Endothelial cell of umbilical vein (primary cell): ENCODE data around the gene DUSP6. TPM values are rescaled to one million over a fixed set of nuclear protein-coding genes. Genes with fewer than 3 reads are reported as not detected.

Experiments
- BruUV-seq: library from RNA; stranded (reverse); fragments of 400-500 nt; replicated peaks from 2 replicates; lab custom pipeline; 2021; lab: Mats Ljungman, UMichigan
- CTCF ChIA-PET: fragments of 300-600, 350-600 bp; sonication (Branson Sonifier 250); formaldehyde crosslinking; loops from one replicate; lab custom pipeline; 2021; ENCODE audit warnings: antibody characterized with exemption, inconsistent platforms; lab: Charles Lee
- POLR2A ChIA-PET: fragments of 300-600, 350-600 bp; sonication (Branson Sonifier 250); formaldehyde crosslinking; loops from one replicate; lab custom pipeline; 2021; ENCODE audit warnings: antibody characterized with exemption, inconsistent platforms; lab: Charles Lee
- DNase-seq: peaks from one replicate; pipeline ENCODE4 v3.0.0-alpha.2; 2011; ENCODE audit warnings: low read depth, low spot score
- FAIRE-seq: peaks from 2 replicates; lab custom pipeline; 2011; peaks lifted over from hg19 to GRCh38; lab: Jason Lieb, UNC
- H2AFZ ChIP-seq: 2 replicates; pipeline ENCODE4 v1.6.0; 2012; ENCODE audit warnings: low read depth, low read length, control low read depth, inconsistent platforms
- H3K27ac ChIP-seq: 2 replicates; pipeline ENCODE4 v1.5.1; 2011; ENCODE audit warnings: low read depth, mild to moderate bottlenecking, control low read depth, low read length, moderate library complexity; ENCODE audit not compliant: insufficient read depth
- H3K27me3 ChIP-seq, 2 experiments: 2 replicates each; pipeline versions ENCODE4 v1.6.0 to v1.6.1; 2011; ENCODE audit warnings: low read length in 2 of 2, mixed read lengths in 1 of 2; ENCODE audit not compliant: control insufficient read depth in 2 of 2, insufficient read depth in 2 of 2
- H3K36me3 ChIP-seq, 2 experiments: 2 replicates in 1 of 2; 3 replicates in 1 of 2; pipeline ENCODE4 v1.5.1; 2011; ENCODE audit warnings: low read length in 2 of 2, mild to moderate bottlenecking in 1 of 2, moderate library complexity in 1 of 2; ENCODE audit not compliant: control insufficient read depth in 2 of 2, insufficient read depth in 2 of 2; ENCODE audit errors: extremely low read depth in 1 of 2
- H3K4me1 ChIP-seq: 3 replicates; pipeline ENCODE4 v1.5.1; 2011; ENCODE audit warnings: mild to moderate bottlenecking, low read length; ENCODE audit not compliant: control insufficient read depth, insufficient read depth; ENCODE audit errors: extremely low read depth
- H3K4me2 ChIP-seq: 2 replicates; pipeline ENCODE4 v1.6.1; 2011; ENCODE audit warnings: low read length, control low read depth, mixed read lengths; ENCODE audit not compliant: insufficient read depth
- H3K4me3 ChIP-seq, 3 experiments: fragments of 200-600 bp in 1 of 3; sonication (generic), shearing (Covaris generic) in 1 of 3; replicated peaks in 1 of 3; 2 replicates each; pipeline ENCODE4 v1.5.1; 2011 to 2016; ENCODE audit warnings: control low read depth in 3 of 3, low read length in 3 of 3, mild to moderate bottlenecking in 2 of 3, inconsistent platforms in 1 of 3, low read depth in 1 of 3, moderate library complexity in 1 of 3; ENCODE audit not compliant: insufficient read depth in 1 of 3
- H3K79me2 ChIP-seq: 2 replicates; pipeline ENCODE4 v1.6.0; 2012; ENCODE audit warnings: low read length, inconsistent platforms; ENCODE audit not compliant: control insufficient read depth, insufficient read depth
- H3K9ac ChIP-seq: replicated peaks from 2 replicates; pipeline ENCODE3; 2011; ENCODE audit warnings: low read length, control low read depth; ENCODE audit not compliant: insufficient read depth; ENCODE audit errors: extremely low read depth
- H3K9me1 ChIP-seq: replicated peaks from 3 replicates; pipeline ENCODE4 v1.6.0; 2011; ENCODE audit warnings: mild to moderate bottlenecking, low read length; ENCODE audit not compliant: control insufficient read depth, insufficient read depth; ENCODE audit errors: extremely low read depth
- H3K9me3 ChIP-seq: replicated peaks from 2 replicates; pipeline ENCODE4 v1.5.1; 2012; ENCODE audit warnings: low read length, inconsistent platforms; ENCODE audit not compliant: control insufficient read depth, insufficient read depth
- H4K20me1 ChIP-seq: replicated peaks from 2 replicates; pipeline ENCODE3; 2011; ENCODE audit warnings: mild to moderate bottlenecking, low read length; ENCODE audit not compliant: control insufficient read depth, insufficient read depth; ENCODE audit errors: extremely low read depth
- EZH2 ChIP-seq: IDR thresholded peaks from 2 replicates; pipeline ENCODE4 v1.6.1; 2012; ENCODE audit warnings: borderline replicate concordance, low read depth, mild to moderate bottlenecking, moderate library complexity, low read length, inconsistent platforms; ENCODE audit not compliant: severe bottlenecking
- FOS ChIP-seq: IDR thresholded peaks from 2 replicates; pipeline ENCODE4 v1.6.1; 2011; ENCODE audit warnings: mild to moderate bottlenecking, low read length, moderate library complexity, borderline replicate concordance; ENCODE audit not compliant: insufficient read depth
- GATA2 ChIP-seq: IDR thresholded peaks from 2 replicates; pipeline ENCODE4 v1.7.0; 2011; ENCODE audit warnings: low read depth, mild to moderate bottlenecking, moderate library complexity, mixed read lengths, low read length; ENCODE audit not compliant: insufficient read length, insufficient read depth
- JUN ChIP-seq: IDR thresholded peaks from 2 replicates; pipeline ENCODE4 v1.6.1; 2011; ENCODE audit warnings: borderline replicate concordance, low read depth; ENCODE audit not compliant: insufficient read length, insufficient read depth
- MYC ChIP-seq: IDR thresholded peaks from one replicate; pipeline ENCODE4 v1.6.1; 2011; ENCODE audit warnings: mild to moderate bottlenecking, low read depth, low read length
- POLR2A ChIP-seq: IDR thresholded peaks from 2 replicates; pipeline ENCODE4 v1.6.1; 2012; ENCODE audit warnings: low read depth, mild to moderate bottlenecking, control low read depth, low read length
- POLR2AphosphoS5 ChIP-seq: IDR thresholded peaks from 2 replicates; pipeline ENCODE4 v1.6.1; 2012; ENCODE audit warnings: low read depth, mild to moderate bottlenecking, control low read depth, low read length, moderate library complexity; ENCODE audit not compliant: insufficient read depth
- dilution Hi-C: fragments of 300-500 bp; cut with MboI; formaldehyde crosslinking; loops from one replicate; pipeline ENCODE4 v1.15.0; 2019; ENCODE audit warnings: low sequenced_read_pairs; ENCODE audit not compliant: extremely low pct_ligation_motif_present
- intact Hi-C: fragments of 100-400 bp; cut with micrococcal nuclease; formaldehyde crosslinking; loops from one replicate; pipeline ENCODE4 v1.10.0; 2022
- polyA plus RNA-seq, 4 experiments: library from polyadenylated mRNA; depleted of rRNA in 3 of 4; stranded (reverse) in 3 of 4; unstranded in 1 of 4; fragments of >200 nt; gene quantifications; 2 replicates each; pipeline versions ENCODE4 v1.2.1 to v1.2.3, GENCODE V29; 2011 to 2012; ENCODE audit warnings: missing spikeins in 1 of 4
- total RNA-seq: library from RNA; stranded (reverse); gene quantifications from 2 replicates; pipeline ENCODE4 v1.2.3, GENCODE V29; 2021
- TF ChIP-seq, protein P1 (sequence below): IDR thresholded peaks from 2 replicates; pipeline ENCODE4 v1.6.1; 2011; ENCODE audit not compliant: insufficient read depth, insufficient read length
- TF ChIP-seq, protein P2 (sequence below), 2 donors: IDR thresholded peaks; 1 replicate in 1 of 2; 2 replicates in 1 of 2; pipeline ENCODE4 v1.5.1; 2011; ENCODE audit warnings: low read length in 2 of 2, mild to moderate bottlenecking in 2 of 2, moderate library complexity in 2 of 2, control low read depth in 1 of 2, inconsistent platforms in 1 of 2, low read depth in 1 of 2; ENCODE audit not compliant: insufficient read depth in 1 of 2; ENCODE audit errors: extremely low read depth in 1 of 2

The DUSP6 gene
- total and polyA plus RNA-seq, 2 donors (not counting 3 experiments of a cell fraction or from before 2014, with no cell fraction given), result 148 to 149 TPM

GRCh38 chr12:89376202-89376529 is 23.9 kb upstream of the DUSP6 start:
- no peaks in the 10 kb centered on the region for H3K9me3 ChIP-seq
- no peaks in the 10 kb centered on the region for H3K9me1 ChIP-seq
- H3K4me2 ChIP-seq, result peak overlapping the region; percentile 58
- no peak overlapping the region for H3K4me3 ChIP-seq
- peak overlapping the region; percentile 90 for H3K27ac ChIP-seq
- no peak for TF ChIP-seq JUN
- TF ChIP-seq GATA2, result peak; percentile 92
- intact Hi-C loops, result loop anchor here (1.0 kb wide), 2 partner anchors 8 to 14 kb away; no protein-coding TSS in a partner anchor
- ChIA-PET CTCF (interaction anchor here (0.7 to 9.2 kb wide), 2 partner anchors 23 to 83 kb away, joined by 3 to 49 read pairs; partner anchors contain the start of gene DUSP6), POLR2A (no interaction called here)
- no peaks in the 10 kb centered on the region for H3K27me3 ChIP-seq
- no TSS peak for BruUV-seq
- no peaks in the 10 kb centered on the region for H3K79me2 ChIP-seq
- no peaks in the 10 kb centered on the region for H3K36me3 ChIP-seq
- FAIRE-seq, result no peak
- no peak overlapping the region for H3K9ac ChIP-seq
- no peak overlapping the region for H2AFZ ChIP-seq
- H3K4me1 ChIP-seq, result peaks cover 56% of the 10 kb centered on the region
- no peaks in the 10 kb centered on the region for H4K20me1 ChIP-seq
- no peak for DNase-seq
- dilution Hi-C loops, result no loop called here

- DNase-seq, result peak; percentile 90
- BruUV-seq, result no TSS peak
- H3K27me3 ChIP-seq, result no peaks in the 10 kb centered on the region
- peaks cover 78% of the 10 kb centered on the region for H3K4me1 ChIP-seq
- no peaks in the 10 kb centered on the region for H4K20me1 ChIP-seq
- ChIA-PET POLR2A (interaction anchor here (0.7 to 2.2 kb wide), 4 partner anchors 20 to 449 kb away, joined by 3 to 4 read pairs (median 4); no protein-coding TSS in a partner anchor), CTCF (interaction anchor here (1.5 to 9.2 kb wide), 2 partner anchors 21 to 355 kb away, joined by 3 to 49 read pairs; partner anchors contain the start of gene DUSP6)
- H3K4me2 ChIP-seq, result peak overlapping the region; percentile 70
- no peak overlapping the region for H3K4me3 ChIP-seq
- no peak for TF ChIP-seq MYC
- peak; percentile 47 for TF ChIP-seq POLR2AphosphoS5
- TF ChIP-seq FOS, result peak; percentile 84
- TF ChIP-seq, protein P1, sequence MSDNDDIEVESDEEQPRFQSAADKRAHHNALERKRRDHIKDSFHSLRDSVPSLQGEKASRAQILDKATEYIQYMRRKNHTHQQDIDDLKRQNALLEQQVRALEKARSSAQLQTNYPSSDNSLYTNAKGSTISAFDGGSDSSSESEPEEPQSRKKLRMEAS, result no peak
- TF ChIP-seq EZH2, result no peak
- TF ChIP-seq, protein P2, sequence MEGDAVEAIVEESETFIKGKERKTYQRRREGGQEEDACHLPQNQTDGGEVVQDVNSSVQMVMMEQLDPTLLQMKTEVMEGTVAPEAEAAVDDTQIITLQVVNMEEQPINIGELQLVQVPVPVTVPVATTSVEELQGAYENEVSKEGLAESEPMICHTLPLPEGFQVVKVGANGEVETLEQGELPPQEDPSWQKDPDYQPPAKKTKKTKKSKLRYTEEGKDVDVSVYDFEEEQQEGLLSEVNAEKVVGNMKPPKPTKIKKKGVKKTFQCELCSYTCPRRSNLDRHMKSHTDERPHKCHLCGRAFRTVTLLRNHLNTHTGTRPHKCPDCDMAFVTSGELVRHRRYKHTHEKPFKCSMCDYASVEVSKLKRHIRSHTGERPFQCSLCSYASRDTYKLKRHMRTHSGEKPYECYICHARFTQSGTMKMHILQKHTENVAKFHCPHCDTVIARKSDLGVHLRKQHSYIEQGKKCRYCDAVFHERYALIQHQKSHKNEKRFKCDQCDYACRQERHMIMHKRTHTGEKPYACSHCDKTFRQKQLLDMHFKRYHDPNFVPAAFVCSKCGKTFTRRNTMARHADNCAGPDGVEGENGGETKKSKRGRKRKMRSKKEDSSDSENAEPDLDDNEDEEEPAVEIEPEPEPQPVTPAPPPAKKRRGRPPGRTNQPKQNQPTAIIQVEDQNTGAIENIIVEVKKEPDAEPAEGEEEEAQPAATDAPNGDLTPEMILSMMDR (IDR thresholded peaks at IDR 0.05; ENCODE audit: extremely low read depth in 1 of 2, insufficient read depth in 1 of 2, low read depth in 1 of 2, low read length in 2 of 2), result no peak
- TF ChIP-seq POLR2A, result no peak
- TF ChIP-seq GATA2, result no peak
- peak; percentile 86 for TF ChIP-seq JUN
- peak; percentile 67 for FAIRE-seq
- no peaks in the 10 kb centered on the region for H3K9me3 ChIP-seq
- peak overlapping the region; percentile 64 for H3K9ac ChIP-seq
- dilution Hi-C loops, result no loop called here
- no peak overlapping the region for H2AFZ ChIP-seq
- H3K36me3 ChIP-seq, result no peaks in the 10 kb centered on the region
- H3K27ac ChIP-seq, result peak overlapping the region; percentile 90
- H3K79me2 ChIP-seq, result no peaks in the 10 kb centered on the region
- intact Hi-C loops, result loop anchor here (1.0 to 5.0 kb wide), 3 partner anchors 22 to 427 kb away; partner anchors contain the start of genes ATP2B1 and DUSP6
- H3K9me1 ChIP-seq, result no peaks in the 10 kb centered on the region
Observed at GRCh38 chr12:89373763-89374572, 21.7 kb upstream of the DUSP6 start.
